Esophagus muscularis mucosa (tissue), 4 donors: ENCODE results near the gene KIR3DL1. TPM values are rescaled to one million over a fixed set of nuclear protein-coding genes. Genes with fewer than 3 reads are reported as not detected.
"Not testable (repeated sequence)": the region's sequence is repeated elsewhere in the genome, so short reads cannot be mapped to it uniquely, and the experiment has no call there.

ENCODE experiments used
- DNase-seq: peaks from one replicate; pipeline ENCODE4 v3.0.0-alpha.2; 2017; ENCODE audit errors: extremely low spot score
- H3K27ac ChIP-seq, 4 donors: fragments of 200-600 bp; sonication (generic); replicated peaks in 1 of 4; 1 replicate in 3 of 4; 2 replicates in 1 of 4; pipeline ENCODE4 v1.5.1; 2016 to 2019; ENCODE audit warnings: mild to moderate bottlenecking in 1 of 4
- H3K27me3 ChIP-seq, 4 donors: fragments of 200-600 bp; sonication (generic); one replicate each; pipeline versions ENCODE4 v1.5.1 to v1.6.0; 2016 to 2019
- H3K36me3 ChIP-seq, 4 donors: fragments of 200-600 bp; sonication (generic); one replicate each; pipeline ENCODE4 v1.5.1; 2016 to 2019
- H3K4me1 ChIP-seq, 4 donors: fragments of 200-600 bp; sonication (generic); one replicate each; pipeline ENCODE4 v1.5.1; 2016 to 2019
- H3K4me3 ChIP-seq, 4 donors: fragments of 200-600 bp; sonication (generic); 1 replicate in 2 of 4; 2 replicates in 2 of 4; pipeline ENCODE4 v1.5.1; 2016 to 2019; ENCODE audit warnings: mild to moderate bottlenecking in 4 of 4, moderate library complexity in 1 of 4
- H3K9me3 ChIP-seq, 4 donors: fragments of 200-600 bp; sonication (generic); 1 replicate in 3 of 4; 2 replicates in 1 of 4; pipeline ENCODE4 v1.5.1; 2016 to 2019
- WGBS: methylation state at CpG from one replicate; pipeline ENCODE4 v1.1.5; 2018; 5-methylcytosine and 5-hydroxymethylcytosine counted together
- intact Hi-C: fragments of 100-400 bp; cut with DNase I; formaldehyde crosslinking; loops from one replicate; pipeline ENCODE4 v1.15.1; 2023
- total RNA-seq, 4 donors: library from RNA; depleted of rRNA; stranded (reverse); fragments of >200 nt; gene quantifications; one replicate each; pipeline versions ENCODE4 v1.1.0 to v1.2.1, GENCODE V29; 2016

The KIR3DL1 gene
- total RNA-seq: not detected

GRCh38 chr19:54816251-54816650 lies at the start of gene KIR3DL1:
Gene KIR3DL1 (plus strand): TSS chr19:54816468.
- H3K36me3 ChIP-seq, H3K4me1 ChIP-seq, DNase-seq, H3K27ac ChIP-seq, H3K9me3 ChIP-seq, intact Hi-C loops, H3K4me3 ChIP-seq: not testable (repeated sequence)
- 90% methylated on average over 15 of the region's 17 CpGs for WGBS
- peaks cover 0 to 23% (median 0%) of the 10 kb centered on the region in 4 donors for H3K27me3 ChIP-seq

GRCh38 chr19:54769646-54770045 lies 46.6 kb upstream of the KIR3DL1 start, which contains the start of gene KIR2DL1:
Gene KIR2DL1 (plus strand): TSS chr19:54769793. CDS start chr19:54769851, 58 bp downstream.
- H3K36me3 ChIP-seq, H3K4me3 ChIP-seq, H3K27me3 ChIP-seq, H3K9me3 ChIP-seq, intact Hi-C loops, H3K4me1 ChIP-seq, DNase-seq, H3K27ac ChIP-seq: not testable (repeated sequence)
- 94% methylated on average over 15 of the region's 15 CpGs for WGBS

- intact Hi-C loops: not testable (repeated sequence)
- 96% methylated on average over 3 of the region's 4 CpGs for WGBS
These were observed 45.8 kb upstream of the KIR3DL1 start for GRCh38 chr19:54770511-54770910.

GRCh38 chr19:54771018-54771960 lies 45.0 kb upstream of the KIR3DL1 start:
- 79% methylated on average over 14 of the region's 15 CpGs for WGBS
- H3K4me1 ChIP-seq, H3K9me3 ChIP-seq, DNase-seq, intact Hi-C loops, H3K27ac ChIP-seq, H3K27me3 ChIP-seq, H3K36me3 ChIP-seq, H3K4me3 ChIP-seq: not testable (repeated sequence)

More at GRCh38 chr19:54770511-54770910, 45.8 kb upstream of the KIR3DL1 start:
- not testable (repeated sequence) for H3K27me3 ChIP-seq, H3K36me3 ChIP-seq, H3K4me3 ChIP-seq, DNase-seq, H3K4me1 ChIP-seq, H3K9me3 ChIP-seq, H3K27ac ChIP-seq

- H3K9me3 ChIP-seq, DNase-seq, H3K27me3 ChIP-seq, H3K27ac ChIP-seq, intact Hi-C loops, H3K36me3 ChIP-seq, H3K4me1 ChIP-seq, H3K4me3 ChIP-seq: not testable (repeated sequence)
- WGBS: 52% methylated on average over 2 of the region's 2 CpGs
These were observed 43.6 kb upstream of the KIR3DL1 start for GRCh38 chr19:54772666-54773065.

- H3K27me3 ChIP-seq, H3K27ac ChIP-seq, H3K9me3 ChIP-seq, intact Hi-C loops, H3K36me3 ChIP-seq, DNase-seq, H3K4me3 ChIP-seq, H3K4me1 ChIP-seq: not testable (repeated sequence)
- whole genome bisulfite sequencing: 78% methylated on average over 12 of the region's 12 CpGs
These were observed 41.0 kb upstream of the KIR3DL1 start for GRCh38 chr19:54775095-54775815.

GRCh38 chr19:54775830-54776229 lies 40.4 kb upstream of the KIR3DL1 start:
- H3K4me1 ChIP-seq, intact Hi-C loops, H3K4me3 ChIP-seq, H3K36me3 ChIP-seq, H3K27ac ChIP-seq, H3K9me3 ChIP-seq, DNase-seq, H3K27me3 ChIP-seq: not testable (repeated sequence)
- WGBS: 80% methylated on average over 8 of the region's 8 CpGs

- DNase-seq, H3K9me3 ChIP-seq, H3K4me1 ChIP-seq, intact Hi-C loops, H3K36me3 ChIP-seq, H3K27ac ChIP-seq, H3K4me3 ChIP-seq, H3K27me3 ChIP-seq: not testable (repeated sequence)
- WGBS: 70% methylated on average over 4 of the region's 4 CpGs
These were observed 38.4 kb upstream of the KIR3DL1 start for GRCh38 chr19:54777851-54778250.

- H3K9me3 ChIP-seq, DNase-seq, H3K36me3 ChIP-seq, H3K4me1 ChIP-seq, H3K27ac ChIP-seq, H3K27me3 ChIP-seq, intact Hi-C loops, H3K4me3 ChIP-seq: not testable (repeated sequence)
- 82% methylated on average over 7 of the region's 7 CpGs for WGBS
These were observed 37.4 kb upstream of the KIR3DL1 start for GRCh38 chr19:54778896-54779295.

GRCh38 chr19:54782916-54783315 lies 33.4 kb upstream of the KIR3DL1 start:
- H3K9me3 ChIP-seq: not testable (repeated sequence)

GRCh38 chr19:54786091-54786723 lies 30.1 kb upstream of the KIR3DL1 start:
- DNase-seq, H3K4me1 ChIP-seq, H3K4me3 ChIP-seq, H3K36me3 ChIP-seq, H3K9me3 ChIP-seq, H3K27ac ChIP-seq, intact Hi-C loops: not testable (repeated sequence)
- WGBS: 88% methylated on average over 14 of the region's 24 CpGs
- H3K27me3 ChIP-seq: peaks cover 0 to 23% (median 0%) of the 10 kb centered on the region in 4 donors

More at GRCh38 chr19:54782916-54783315, 33.4 kb upstream of the KIR3DL1 start:
- H3K4me1 ChIP-seq, H3K27ac ChIP-seq, H3K36me3 ChIP-seq, DNase-seq, intact Hi-C loops, H3K4me3 ChIP-seq: not testable (repeated sequence)
- 80% methylated on average over 3 of the region's 4 CpGs for WGBS
- peaks cover 0 to 23% (median 0%) of the 10 kb centered on the region in 4 donors for H3K27me3 ChIP-seq

GRCh38 chr19:54788154-54788553 lies 28.1 kb upstream of the KIR3DL1 start:
- 84% methylated on average over 6 of the region's 6 CpGs for WGBS
- intact Hi-C loops, DNase-seq: not testable (repeated sequence)

More at GRCh38 chr19:54788154-54788553, 28.1 kb upstream of the KIR3DL1 start:
- H3K9me3 ChIP-seq, H3K36me3 ChIP-seq, H3K27ac ChIP-seq, H3K4me1 ChIP-seq, H3K4me3 ChIP-seq: not testable (repeated sequence)
- H3K27me3 ChIP-seq: peaks cover 0 to 19% (median 0%) of the 10 kb centered on the region in 4 donors
